Left lung (tissue), 10 donors: ENCODE results near the gene RNF6. TPM values are rescaled to one million over a fixed set of nuclear protein-coding genes. Genes with fewer than 3 reads are reported as not detected.

Experiments used
- ATAC-seq: fragments of 200-7000 bp; cut with Tn5 transposase; one replicate; pipeline ENCODE4 v1.9.1; 2020; ENCODE audit warnings: moderate library complexity
- DNase-seq, 4 donors: peaks; one replicate each; pipeline ENCODE4 v3.0.0-alpha.2; 2013 to 2020
- H3K27ac ChIP-seq, 2 donors: fragments of 200-600 bp; sonication (generic) in 1 of 2; one replicate each; pipeline versions ENCODE4 v1.5.0 to v1.8.0; 2020 to 2021
- H3K27me3 ChIP-seq, 2 donors: fragments of 200-600 bp; sonication (generic) in 1 of 2; one replicate each; pipeline versions ENCODE4 v1.5.0 to v1.8.0; 2020 to 2021
- H3K36me3 ChIP-seq, 2 donors: fragments of 200-600 bp; sonication (generic) in 1 of 2; one replicate each; pipeline versions ENCODE4 v1.5.0 to v1.8.0; 2020 to 2021
- H3K4me1 ChIP-seq, 2 donors: fragments of 200-600 bp; one replicate each; pipeline ENCODE4 v1.8.0; 2021
- H3K4me3 ChIP-seq, 2 donors: fragments of 200-600 bp; sonication (generic) in 1 of 2; one replicate each; pipeline versions ENCODE4 v1.5.0 to v1.8.0; 2020 to 2021; ENCODE audit warnings: mild to moderate bottlenecking in 1 of 2
- H3K9me3 ChIP-seq, 2 donors: fragments of 200-600 bp; sonication (generic) in 1 of 2; one replicate each; pipeline versions ENCODE4 v1.5.0 to v1.8.0; 2020 to 2021
- intact Hi-C, 2 donors: fragments of 100-400 bp; cut with DNase I; formaldehyde crosslinking; loops; one replicate each; pipeline versions ENCODE4 v1.11.2 to v1.14.2; 2022
- polyA plus RNA-seq, 6 donors: library from polyadenylated mRNA; unstranded; fragments of 120-200 nt; gene quantifications; one replicate each; pipeline ENCODE4 v1.2.1, GENCODE V29; 2013; ENCODE audit not compliant: insufficient read length in 6 of 6
- total RNA-seq, 2 donors: library from RNA; stranded (reverse); fragmentation: NEBNext Ultra II Directional; extraction: Animal tissue kit (Norgen Biotek cat#: 25700); gene quantifications; one replicate each; pipeline ENCODE4 v1.2.1, GENCODE V29; 2021
- TF ChIP-seq, protein P1 (sequence below), 2 donors: fragments of 200-600 bp; sonication (generic) in 1 of 2; IDR thresholded peaks; one replicate each; pipeline versions ENCODE4 v1.5.0 to v1.8.0; 2021; ENCODE audit warnings: antibody characterized with exemption in 2 of 2
- donor health status: DM: no; HTN: yes; CAD: no.
- donor health status: DM: no; HTN: no; CAD: no.

The RNF6 gene
- total and polyA plus RNA-seq, 8 donors: 24.6 to 33.1 (median 28.0) TPM

DNA sequence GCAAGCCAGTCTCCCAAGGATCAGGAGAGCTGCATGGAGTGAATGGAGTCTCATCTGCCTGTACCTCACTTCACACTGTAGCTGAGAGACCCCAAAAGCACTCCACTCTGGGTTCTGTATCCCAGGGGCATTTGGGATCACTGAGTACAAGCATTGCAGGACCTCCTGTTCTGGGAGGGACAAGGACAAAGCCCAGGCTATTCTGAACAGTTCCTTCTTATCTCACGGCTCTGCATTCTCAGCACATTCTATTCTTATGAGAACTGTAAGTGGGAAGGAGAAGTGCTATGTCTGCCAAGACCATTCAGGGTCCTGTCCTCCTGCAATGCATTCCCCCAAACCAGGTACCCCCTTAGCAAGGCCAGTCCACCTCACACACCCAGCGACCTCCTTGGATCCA is 42.8 kb downstream of the RNF6 start:
- DNase-seq: no peak
- Histone ChIP-seq H3K27me3 (no peaks in the 10 kb centered on the region), H3K36me3 (no peaks in the 10 kb centered on the region), H3K9me3 (no peaks in the 10 kb centered on the region), H3K4me3 (no peak overlapping the region), H3K4me1 (no peaks in the 10 kb centered on the region), H3K27ac (no peak overlapping the region)
- no peak for ATAC-seq
- intact Hi-C loops: no loop called here
- TF ChIP-seq, protein P1, sequence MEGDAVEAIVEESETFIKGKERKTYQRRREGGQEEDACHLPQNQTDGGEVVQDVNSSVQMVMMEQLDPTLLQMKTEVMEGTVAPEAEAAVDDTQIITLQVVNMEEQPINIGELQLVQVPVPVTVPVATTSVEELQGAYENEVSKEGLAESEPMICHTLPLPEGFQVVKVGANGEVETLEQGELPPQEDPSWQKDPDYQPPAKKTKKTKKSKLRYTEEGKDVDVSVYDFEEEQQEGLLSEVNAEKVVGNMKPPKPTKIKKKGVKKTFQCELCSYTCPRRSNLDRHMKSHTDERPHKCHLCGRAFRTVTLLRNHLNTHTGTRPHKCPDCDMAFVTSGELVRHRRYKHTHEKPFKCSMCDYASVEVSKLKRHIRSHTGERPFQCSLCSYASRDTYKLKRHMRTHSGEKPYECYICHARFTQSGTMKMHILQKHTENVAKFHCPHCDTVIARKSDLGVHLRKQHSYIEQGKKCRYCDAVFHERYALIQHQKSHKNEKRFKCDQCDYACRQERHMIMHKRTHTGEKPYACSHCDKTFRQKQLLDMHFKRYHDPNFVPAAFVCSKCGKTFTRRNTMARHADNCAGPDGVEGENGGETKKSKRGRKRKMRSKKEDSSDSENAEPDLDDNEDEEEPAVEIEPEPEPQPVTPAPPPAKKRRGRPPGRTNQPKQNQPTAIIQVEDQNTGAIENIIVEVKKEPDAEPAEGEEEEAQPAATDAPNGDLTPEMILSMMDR (IDR thresholded peaks at IDR 0.05): no peak

DNA sequence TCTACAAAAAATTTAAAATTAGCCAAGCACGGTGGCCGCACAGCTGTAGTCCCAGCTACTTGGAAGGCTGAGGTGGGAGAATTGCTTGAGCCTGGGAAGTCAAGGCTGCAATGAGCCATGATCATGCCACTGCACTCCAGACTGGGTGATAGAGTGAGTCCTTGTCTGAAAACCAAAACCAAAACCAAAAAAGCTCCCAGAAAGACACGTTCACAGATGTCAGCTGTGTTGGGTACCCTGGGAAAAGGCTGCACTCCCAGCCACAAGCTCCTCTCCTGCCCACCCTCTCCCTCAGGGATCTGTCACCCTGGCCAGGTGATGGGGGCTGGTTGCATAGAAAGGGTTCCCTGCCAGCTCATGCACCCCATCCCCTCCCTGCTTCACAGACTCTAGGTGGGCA is 53.3 kb downstream of the RNF6 start:
- TF ChIP-seq, protein P1 (IDR thresholded peaks at IDR 0.05): no peak
- no peaks in the 10 kb centered on the region for H3K4me1 ChIP-seq
- intact Hi-C loops: no loop called here
- ATAC-seq (no peak), DNase-seq (no peak)
- no peaks in the 10 kb centered on the region for H3K27me3 ChIP-seq
- no peak overlapping the region for H3K27ac ChIP-seq
- H3K9me3 ChIP-seq: no peaks in the 10 kb centered on the region
- no peaks in the 10 kb centered on the region for H3K36me3 ChIP-seq
- H3K4me3 ChIP-seq: no peak overlapping the region

DNA sequence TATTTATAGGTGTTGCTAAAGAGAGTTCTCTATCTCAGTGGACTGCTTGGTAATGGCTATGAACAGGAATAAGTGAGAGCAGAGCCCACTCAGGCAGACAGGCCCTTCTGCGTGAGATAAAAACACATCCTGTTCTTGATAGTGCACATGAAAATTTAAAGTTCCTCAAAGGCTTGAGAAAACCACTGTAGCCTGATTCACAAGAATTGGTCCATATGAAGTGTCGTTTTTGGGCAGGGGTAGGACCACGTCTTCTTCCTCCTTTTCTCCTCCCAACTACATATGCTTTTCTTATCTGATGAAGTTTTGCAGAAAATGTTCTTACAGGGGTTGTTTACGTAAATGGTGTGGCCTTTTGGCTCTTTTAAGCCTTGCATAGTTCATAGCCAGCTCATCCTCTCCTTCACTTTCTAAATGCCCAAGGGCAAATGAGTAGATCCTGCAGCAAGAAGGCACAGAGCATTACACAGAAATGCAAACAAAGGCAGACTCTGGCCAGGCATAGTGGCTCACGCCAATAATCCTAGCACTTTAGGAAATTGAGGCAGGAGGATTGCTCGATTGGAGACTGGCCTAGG is 53.8 kb downstream of the RNF6 start:
- ATAC-seq (no peak), DNase-seq (no peak)
- no peak overlapping the region for H3K4me3 ChIP-seq
- no peaks in the 10 kb centered on the region for H3K36me3 ChIP-seq
- H3K27ac ChIP-seq: no peak overlapping the region
- no peaks in the 10 kb centered on the region for H3K4me1 ChIP-seq
- no peaks in the 10 kb centered on the region for H3K27me3 ChIP-seq
- intact Hi-C loops: no loop called here
- H3K9me3 ChIP-seq: no peaks in the 10 kb centered on the region
- TF ChIP-seq, protein P1 (IDR thresholded peaks at IDR 0.05): no peak

DNA sequence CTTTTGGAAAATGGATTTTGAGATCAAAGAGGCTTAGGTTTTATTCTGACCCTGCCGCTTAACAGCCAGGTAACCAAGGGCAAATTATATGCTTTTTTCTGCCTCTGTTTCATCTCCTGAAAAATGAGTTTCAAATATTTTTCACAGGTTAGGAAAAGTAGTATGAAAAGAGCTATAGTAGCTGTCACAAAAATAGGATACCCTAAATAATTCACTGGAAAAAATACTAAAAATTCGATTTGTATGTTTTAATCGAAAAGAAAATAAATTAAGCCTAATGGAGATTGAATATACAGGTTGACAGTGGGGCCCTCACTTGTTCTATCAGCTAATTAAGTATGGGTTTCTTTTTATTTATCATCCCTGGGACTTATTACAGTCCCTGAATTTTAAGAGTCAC is 58.3 kb downstream of the RNF6 start:
- intact Hi-C loops: no loop called here
- ATAC-seq (no peak), DNase-seq (no peak)
- H3K4me3 ChIP-seq: no peak overlapping the region
- no peak overlapping the region for H3K27ac ChIP-seq
- H3K36me3 ChIP-seq: no peaks in the 10 kb centered on the region
- H3K9me3 ChIP-seq: no peaks in the 10 kb centered on the region
- TF ChIP-seq, protein P1 (IDR thresholded peaks at IDR 0.05): no peak
- H3K4me1 ChIP-seq: no peaks in the 10 kb centered on the region
- no peaks in the 10 kb centered on the region for H3K27me3 ChIP-seq

Other genes starting within 250 kb of the RNF6 start
- gene SHISA2, start 170.3 kb downstream of the RNF6 start, total RNA-seq: 10 to 100 TPM; 12.0 to 19.9 TPM
- 10 to 100 TPM; 39.4 to 63.8 (median 47.9) TPM for gene SHISA2, start 170.3 kb downstream of the RNF6 start, polyA plus RNA-seq
- gene CDK8, start 31.8 kb upstream of the RNF6 start, total RNA-seq: 10 to 100 TPM; 10.1 to 12.4 TPM
- gene CDK8, start 31.8 kb upstream of the RNF6 start, polyA plus RNA-seq: 10 to 100 TPM; 16.4 to 21.7 (median 19.8) TPM